ENCODE data around the gene PCNT.

PCNT gene

GRCh38 chr21:46412521-46413364 lies 88.8 kb downstream of the PCNT start:
- Histone ChIP-seq H3K36me3 (ENCODE audit: control insufficient read depth in 2 of 2, insufficient read depth in 2 of 2, low read length in 2 of 2) (peaks cover 25 to 31% of the 10 kb centered on the region in 2 donors), H3K4me1 (ENCODE audit: control insufficient read depth in 2 of 2, insufficient read depth in 2 of 2, low read length in 2 of 2) (no peaks in the 10 kb centered on the region), H3K9me3 (ENCODE audit: control insufficient read depth in 2 of 2, low read length in 2 of 2) (no peaks in the 10 kb centered on the region), H3K4me3 (ENCODE audit: low read length in 2 of 2) (no peak overlapping the region), H3K9ac (ENCODE audit: low read depth in 1 of 2, low read length in 2 of 2) (no peak overlapping the region), H3K27me3 (ENCODE audit: control insufficient read depth in 2 of 2, insufficient read depth in 2 of 2, low read length in 2 of 2) (no peaks in the 10 kb centered on the region), H3K27ac (ENCODE audit: low read depth in 2 of 2, low read length in 2 of 2) (no peak overlapping the region)

- Histone ChIP-seq H3K9me3 (ENCODE audit: control insufficient read depth in 2 of 2, low read length in 2 of 2) (no peaks in the 10 kb centered on the region), H3K9ac (ENCODE audit: low read depth in 1 of 2, low read length in 2 of 2) (no peak overlapping the region), H3K4me3 (ENCODE audit: low read length in 2 of 2) (no peak overlapping the region), H3K27me3 (ENCODE audit: control insufficient read depth in 2 of 2, insufficient read depth in 2 of 2, low read length in 2 of 2) (no peaks in the 10 kb centered on the region), H3K27ac (ENCODE audit: low read depth in 2 of 2, low read length in 2 of 2) (no peak overlapping the region), H3K36me3 (ENCODE audit: control insufficient read depth in 2 of 2, insufficient read depth in 2 of 2, low read length in 2 of 2) (peaks cover 26 to 33% of the 10 kb centered on the region in 2 donors), H3K4me1 (ENCODE audit: control insufficient read depth in 2 of 2, insufficient read depth in 2 of 2, low read length in 2 of 2) (no peaks in the 10 kb centered on the region)
These were observed 89.4 kb downstream of the PCNT start for GRCh38 chr21:46413365-46413696.

- Histone ChIP-seq H3K36me3 (ENCODE audit: control insufficient read depth in 2 of 2, insufficient read depth in 2 of 2, low read length in 2 of 2) (peaks cover 37 to 38% of the 10 kb centered on the region in 2 donors), H3K27me3 (ENCODE audit: control insufficient read depth in 2 of 2, insufficient read depth in 2 of 2, low read length in 2 of 2) (no peaks in the 10 kb centered on the region)
These were observed 91.0 kb downstream of the PCNT start for GRCh38 chr21:46414965-46415275.

DNA sequence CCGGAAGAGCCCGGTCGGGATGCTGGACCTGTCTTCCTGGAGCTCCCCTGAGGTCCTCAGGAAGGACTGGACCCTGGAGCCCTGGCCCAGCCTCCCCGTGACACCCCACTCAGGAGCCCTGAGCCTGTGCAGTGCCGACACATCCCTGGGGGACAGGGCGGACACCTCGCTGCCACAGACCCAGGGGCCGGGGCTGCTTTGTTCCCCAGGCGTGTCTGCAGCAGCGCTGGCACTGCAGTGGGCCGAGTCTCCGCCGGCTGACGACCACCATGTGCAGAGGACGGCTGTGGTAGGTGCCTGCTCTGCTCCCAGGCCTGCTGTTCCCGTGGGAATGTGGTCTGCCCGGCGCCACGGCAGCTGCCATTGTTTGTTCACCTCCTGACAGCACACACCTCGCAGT lies 92.6 kb downstream of the PCNT start:
- Histone ChIP-seq H3K4me3 (ENCODE audit: low read length in 2 of 2) (no peak overlapping the region), H3K4me1 (ENCODE audit: control insufficient read depth in 2 of 2, insufficient read depth in 2 of 2, low read length in 2 of 2) (no peaks in the 10 kb centered on the region), H3K27me3 (ENCODE audit: control insufficient read depth in 2 of 2, insufficient read depth in 2 of 2, low read length in 2 of 2) (no peaks in the 10 kb centered on the region), H3K27ac (ENCODE audit: low read depth in 2 of 2, low read length in 2 of 2) (no peak overlapping the region), H3K9me3 (ENCODE audit: control insufficient read depth in 2 of 2, low read length in 2 of 2) (no peaks in the 10 kb centered on the region), H3K9ac (ENCODE audit: low read depth in 1 of 2, low read length in 2 of 2) (no peak overlapping the region), H3K36me3 (ENCODE audit: control insufficient read depth in 2 of 2, insufficient read depth in 2 of 2, low read length in 2 of 2) (peaks cover 31 to 38% of the 10 kb centered on the region in 2 donors)

More at GRCh38 chr21:46414965-46415275, 91.0 kb downstream of the PCNT start:
- H3K9ac ChIP-seq (ENCODE audit: low read depth in 1 of 2, low read length in 2 of 2): no peak overlapping the region
- H3K4me3 ChIP-seq (ENCODE audit: low read length in 2 of 2): no peak overlapping the region
- H3K4me1 ChIP-seq (ENCODE audit: control insufficient read depth in 2 of 2, insufficient read depth in 2 of 2, low read length in 2 of 2): no peaks in the 10 kb centered on the region
- no peaks in the 10 kb centered on the region for H3K9me3 ChIP-seq (ENCODE audit: control insufficient read depth in 2 of 2, low read length in 2 of 2)
- H3K27ac ChIP-seq (ENCODE audit: low read depth in 2 of 2, low read length in 2 of 2): no peak overlapping the region

- Histone ChIP-seq H3K4me1 (ENCODE audit: control insufficient read depth in 2 of 2, insufficient read depth in 2 of 2, low read length in 2 of 2) (no peaks in the 10 kb centered on the region), H3K4me3 (ENCODE audit: low read length in 2 of 2) (no peak overlapping the region), H3K27ac (ENCODE audit: low read depth in 2 of 2, low read length in 2 of 2) (no peak overlapping the region), H3K36me3 (ENCODE audit: control insufficient read depth in 2 of 2, insufficient read depth in 2 of 2, low read length in 2 of 2) (peaks cover 27 to 34% of the 10 kb centered on the region in 2 donors), H3K27me3 (ENCODE audit: control insufficient read depth in 2 of 2, insufficient read depth in 2 of 2, low read length in 2 of 2) (no peaks in the 10 kb centered on the region), H3K9ac (ENCODE audit: low read depth in 1 of 2, low read length in 2 of 2) (no peak overlapping the region), H3K9me3 (ENCODE audit: control insufficient read depth in 2 of 2, low read length in 2 of 2) (no peaks in the 10 kb centered on the region)
These were observed 94.5 kb downstream of the PCNT start for GRCh38 chr21:46418265-46418946.

- no peaks in the 10 kb centered on the region for H3K9me3 ChIP-seq (ENCODE audit: control insufficient read depth in 2 of 2, low read length in 2 of 2)
- H3K36me3 ChIP-seq (ENCODE audit: control insufficient read depth in 2 of 2, insufficient read depth in 2 of 2, low read length in 2 of 2): peaks cover 29 to 31% of the 10 kb centered on the region in 2 donors
- no peaks in the 10 kb centered on the region for H3K27me3 ChIP-seq (ENCODE audit: control insufficient read depth in 2 of 2, insufficient read depth in 2 of 2, low read length in 2 of 2)
- no peak overlapping the region for H3K4me3 ChIP-seq (ENCODE audit: low read length in 2 of 2)
- no peak overlapping the region for H3K9ac ChIP-seq (ENCODE audit: low read depth in 1 of 2, low read length in 2 of 2)
- H3K4me1 ChIP-seq (ENCODE audit: control insufficient read depth in 2 of 2, insufficient read depth in 2 of 2, low read length in 2 of 2): peaks cover 0 to 2% of the 10 kb centered on the region in 2 donors
- H3K27ac ChIP-seq (ENCODE audit: low read depth in 2 of 2, low read length in 2 of 2): no peak overlapping the region
These were observed 96.6 kb downstream of the PCNT start for GRCh38 chr21:46420241-46421190.

GRCh38 chr21:46421191-46421750 lies 97.3 kb downstream of the PCNT start:
- H3K4me1 ChIP-seq (ENCODE audit: control insufficient read depth in 2 of 2, insufficient read depth in 2 of 2, low read length in 2 of 2): peaks cover 0 to 2% of the 10 kb centered on the region in 2 donors
- peaks cover 23 to 26% of the 10 kb centered on the region in 2 donors for H3K36me3 ChIP-seq (ENCODE audit: control insufficient read depth in 2 of 2, insufficient read depth in 2 of 2, low read length in 2 of 2)
- no peak overlapping the region for H3K27ac ChIP-seq (ENCODE audit: low read depth in 2 of 2, low read length in 2 of 2)
- no peaks in the 10 kb centered on the region for H3K9me3 ChIP-seq (ENCODE audit: control insufficient read depth in 2 of 2, low read length in 2 of 2)
- H3K9ac ChIP-seq (ENCODE audit: low read depth in 1 of 2, low read length in 2 of 2): no peak overlapping the region
- H3K27me3 ChIP-seq (ENCODE audit: control insufficient read depth in 2 of 2, insufficient read depth in 2 of 2, low read length in 2 of 2): no peaks in the 10 kb centered on the region
- H3K4me3 ChIP-seq (ENCODE audit: low read length in 2 of 2): no peak overlapping the region

DNA sequence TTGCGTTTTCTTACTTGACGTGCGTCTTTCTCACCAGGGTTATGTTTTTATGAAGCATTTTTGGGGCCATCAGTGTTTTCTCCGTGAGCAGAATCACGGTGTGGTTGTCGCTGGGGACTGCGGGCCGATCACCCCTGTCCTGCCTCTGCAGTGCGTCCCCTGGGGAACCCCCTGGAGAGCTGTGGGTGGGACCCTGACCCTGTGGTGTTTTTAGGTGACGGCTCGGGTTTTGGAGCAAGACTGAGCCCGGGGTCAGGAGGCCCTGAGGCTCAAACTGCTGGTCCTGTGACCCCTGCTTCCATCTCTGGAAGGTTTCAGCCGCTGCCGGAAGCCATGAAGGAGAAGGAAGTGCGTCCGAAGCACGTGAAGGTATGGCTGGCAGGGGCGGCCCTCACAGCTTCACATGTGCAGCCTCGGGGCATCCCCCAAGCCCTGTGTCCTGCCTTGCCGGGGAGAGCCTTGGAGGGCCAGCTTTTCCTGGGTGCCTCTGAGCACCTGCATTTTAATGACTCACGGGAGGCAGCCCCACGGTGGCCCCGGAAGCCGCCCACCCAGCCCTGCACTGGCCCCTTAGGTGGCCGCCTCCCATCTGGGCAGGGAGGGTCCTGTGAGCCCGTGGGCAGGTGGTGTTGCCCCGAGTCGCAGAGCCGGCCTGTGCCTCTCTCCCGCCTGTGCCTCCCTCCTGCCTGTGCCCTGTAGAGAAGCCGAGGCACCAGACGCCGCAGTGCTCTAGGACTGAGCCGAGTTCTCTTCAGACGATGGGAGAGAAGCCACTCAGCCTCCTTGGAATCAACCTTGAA lies 98.0 kb downstream of the PCNT start:
- Histone ChIP-seq H3K9me3 (ENCODE audit: control insufficient read depth in 2 of 2, low read length in 2 of 2) (no peaks in the 10 kb centered on the region), H3K36me3 (ENCODE audit: control insufficient read depth in 2 of 2, insufficient read depth in 2 of 2, low read length in 2 of 2) (peaks cover 19 to 22% of the 10 kb centered on the region in 2 donors), H3K4me1 (ENCODE audit: control insufficient read depth in 2 of 2, insufficient read depth in 2 of 2, low read length in 2 of 2) (peaks cover 0 to 2% of the 10 kb centered on the region in 2 donors), H3K9ac (ENCODE audit: low read depth in 1 of 2, low read length in 2 of 2) (no peak overlapping the region), H3K27me3 (ENCODE audit: control insufficient read depth in 2 of 2, insufficient read depth in 2 of 2, low read length in 2 of 2) (no peaks in the 10 kb centered on the region), H3K27ac (ENCODE audit: low read depth in 2 of 2, low read length in 2 of 2) (no peak overlapping the region), H3K4me3 (ENCODE audit: low read length in 2 of 2) (no peak overlapping the region)

DNA sequence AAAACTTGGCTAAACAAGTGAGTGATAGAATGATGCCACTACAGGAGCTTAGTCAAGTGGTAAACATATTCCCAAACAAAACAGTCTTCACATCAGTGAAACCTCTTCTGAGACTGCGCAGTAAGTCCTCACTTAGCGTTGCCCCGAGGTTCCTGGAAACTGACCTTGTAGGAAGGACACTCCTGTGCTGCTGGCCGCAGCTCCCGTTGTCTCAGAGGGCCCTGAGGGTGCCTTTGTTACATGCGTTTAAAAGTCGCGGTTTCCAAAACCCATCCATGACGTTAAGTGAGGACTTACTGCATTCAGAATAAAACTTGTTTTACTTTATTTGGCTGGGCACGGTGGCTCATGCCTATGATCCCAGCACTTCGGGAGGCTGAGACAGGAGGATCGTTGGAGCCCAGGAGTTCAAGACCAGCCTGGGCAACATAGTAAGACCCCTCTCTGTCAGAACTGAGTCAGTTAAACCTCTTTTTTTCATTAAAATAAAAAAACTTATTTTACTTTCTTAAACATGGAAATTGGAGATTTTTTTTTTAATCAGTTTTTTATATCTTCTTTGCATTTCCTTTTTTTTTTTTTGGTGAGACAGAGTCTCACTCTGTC lies 98.8 kb downstream of the PCNT start:
- Histone ChIP-seq H3K4me3 (ENCODE audit: low read length in 2 of 2) (no peak overlapping the region), H3K36me3 (ENCODE audit: control insufficient read depth in 2 of 2, insufficient read depth in 2 of 2, low read length in 2 of 2) (peaks cover 23% of the 10 kb centered on the region in 2 donors), H3K27me3 (ENCODE audit: control insufficient read depth in 2 of 2, insufficient read depth in 2 of 2, low read length in 2 of 2) (no peaks in the 10 kb centered on the region), H3K9ac (ENCODE audit: low read depth in 1 of 2, low read length in 2 of 2) (no peak overlapping the region), H3K4me1 (ENCODE audit: control insufficient read depth in 2 of 2, insufficient read depth in 2 of 2, low read length in 2 of 2) (peaks cover 0 to 2% of the 10 kb centered on the region in 2 donors), H3K27ac (ENCODE audit: low read depth in 2 of 2, low read length in 2 of 2) (no peak overlapping the region), H3K9me3 (ENCODE audit: control insufficient read depth in 2 of 2, low read length in 2 of 2) (no peaks in the 10 kb centered on the region)

All from mucosa of rectum (tissue), 2 donors.